H1 (cell line): ENCODE measurements around the gene ZNF598. TPM values are rescaled to one million over a fixed set of nuclear protein-coding genes. Genes with fewer than 3 reads are reported as not detected.

Source experiments
- CTCF ChIA-PET: fragments of 300-600 bp; sonication (Branson Sonifier 250); formaldehyde crosslinking; loops from one replicate; lab custom pipeline; 2021; ENCODE audit not compliant: partially characterized antibody; lab: Charles Lee
- POLR2A ChIA-PET: fragments of 300-600 bp; sonication (Branson Sonifier 250); formaldehyde crosslinking; loops from one replicate; lab custom pipeline; 2021; ENCODE audit warnings: inconsistent platforms; ENCODE audit not compliant: partially characterized antibody; lab: Charles Lee
- DNase-seq, 2 experiments: peaks; one replicate each; pipeline versions ENCODE4 v3.0.0 to v3.0.0-alpha.2; 2010 to 2022; ENCODE audit warnings: low spot score in 2 of 2, low read depth in 1 of 2, mixed read lengths in 1 of 2
- FAIRE-seq: peaks from 2 replicates; lab custom pipeline; 2011; peaks lifted over from hg19 to GRCh38; lab: Jason Lieb, UNC
- H2AFZ ChIP-seq: 2 replicates; pipeline ENCODE4 v1.8.1; 2012; ENCODE audit warnings: low read length, inconsistent platforms
- H2AK5ac ChIP-seq: 2 replicates; pipeline ENCODE4 v1.6.1; 2013; ENCODE audit warnings: low read depth, low read length
- H2BK120ac ChIP-seq: replicated peaks from 2 replicates; pipeline ENCODE3; 2013; ENCODE audit warnings: low read depth, low read length, inconsistent platforms
- H2BK12ac ChIP-seq: 2 replicates; pipeline ENCODE4 v1.6.1; 2013; ENCODE audit warnings: low read depth, low read length
- H2BK15ac ChIP-seq: 2 replicates; pipeline ENCODE4 v1.6.1; 2013; ENCODE audit warnings: low read length
- H2BK20ac ChIP-seq: 2 replicates; pipeline ENCODE4 v1.6.1; 2013; ENCODE audit warnings: low read length
- H2BK5ac ChIP-seq: 2 replicates; pipeline ENCODE4 v1.6.1; 2013; ENCODE audit warnings: low read depth, low read length
- H3K14ac ChIP-seq: 2 replicates; pipeline ENCODE4 v1.6.1; 2013; ENCODE audit warnings: inconsistent platforms; ENCODE audit not compliant: insufficient read length
- H3K18ac ChIP-seq: 2 replicates; pipeline ENCODE4 v1.6.1; 2013; ENCODE audit warnings: low read length; ENCODE audit errors: extremely low read depth
- H3K23ac ChIP-seq: 2 replicates; pipeline ENCODE4 v1.6.1; 2013; ENCODE audit warnings: inconsistent platforms; ENCODE audit not compliant: insufficient read length
- H3K23me2 ChIP-seq: 2 replicates; pipeline ENCODE4 v1.6.1; 2013; ENCODE audit warnings: low read depth, low read length
- H3K27ac ChIP-seq: 2 replicates; pipeline ENCODE4 v1.6.1; 2011; ENCODE audit warnings: low read depth, low read length, inconsistent platforms
- H3K27me3 ChIP-seq, 4 experiments: replicated peaks in 1 of 4; 1 replicate in 1 of 4; 2 replicates in 3 of 4; pipeline versions ENCODE4 v1.6.1 to v1.8.1; 2011 to 2013; ENCODE audit warnings: low read length in 3 of 4, mild to moderate bottlenecking in 3 of 4, inconsistent platforms in 2 of 4, mixed read lengths in 2 of 4, moderate library complexity in 1 of 4; ENCODE audit not compliant: control insufficient read depth in 3 of 4, insufficient read depth in 3 of 4; ENCODE audit errors: extremely low read depth in 1 of 4
- H3K36me3 ChIP-seq, 4 experiments: 2 replicates each; pipeline versions ENCODE4 v1.6.1 to v1.8.1; 2011 to 2013; ENCODE audit warnings: mild to moderate bottlenecking in 4 of 4, low read length in 3 of 4, moderate library complexity in 2 of 4, control low read depth in 1 of 4, inconsistent platforms in 1 of 4; ENCODE audit not compliant: insufficient read depth in 4 of 4, control insufficient read depth in 2 of 4
- H3K4ac ChIP-seq: replicated peaks from 2 replicates; pipeline ENCODE3; 2013; ENCODE audit warnings: low read length, low read depth, mixed read lengths, inconsistent platforms; ENCODE audit not compliant: insufficient read length
- H3K4me1 ChIP-seq, 4 experiments: replicated peaks in 1 of 4; 1 replicate in 1 of 4; 2 replicates in 3 of 4; pipeline versions ENCODE4 v1.6.1 to v1.8.1; 2011 to 2013; ENCODE audit warnings: low read length in 3 of 4, inconsistent platforms in 2 of 4, mixed read lengths in 1 of 4; ENCODE audit not compliant: insufficient read depth in 4 of 4, control insufficient read depth in 3 of 4
- H3K4me2 ChIP-seq, 2 experiments: 2 replicates each; pipeline versions ENCODE4 v1.6.1 to v1.8.1; 2011 to 2013; ENCODE audit warnings: low read depth in 2 of 2, low read length in 2 of 2, control low read depth in 1 of 2, inconsistent platforms in 1 of 2, mild to moderate bottlenecking in 1 of 2; ENCODE audit not compliant: insufficient read depth in 1 of 2
- H3K4me3 ChIP-seq, 4 experiments: fragments of 200-600, 300-600 bp in 1 of 4; sonication (generic), shearing (Covaris generic), sonication (Bioruptor Twin) in 1 of 4; 2 replicates each; pipeline versions ENCODE4 v1.5.1 to v1.8.1; 2011 to 2016; ENCODE audit warnings: low read length in 4 of 4, low read depth in 3 of 4, control low read depth in 2 of 4, inconsistent platforms in 2 of 4, mild to moderate bottlenecking in 2 of 4, mixed read lengths in 1 of 4, moderate library complexity in 1 of 4; ENCODE audit not compliant: insufficient read depth in 2 of 4; ENCODE audit errors: extremely low read depth in 1 of 4
- H3K56ac ChIP-seq: replicated peaks from 2 replicates; pipeline ENCODE3; 2013; ENCODE audit warnings: low read depth, mild to moderate bottlenecking, mixed read lengths, low read length, inconsistent platforms; ENCODE audit not compliant: insufficient read length
- H3K79me1 ChIP-seq: 2 replicates; pipeline ENCODE4 v1.6.1; 2013; ENCODE audit warnings: low read depth, low read length, control low read depth
- H3K79me2 ChIP-seq, 2 experiments: 2 replicates each; pipeline versions ENCODE4 v1.6.1 to v1.8.1; 2012 to 2013; ENCODE audit warnings: low read length in 2 of 2, mild to moderate bottlenecking in 2 of 2, inconsistent platforms in 1 of 2; ENCODE audit not compliant: insufficient read depth in 2 of 2, control insufficient read depth in 1 of 2
- H3K9ac ChIP-seq, 4 experiments: replicated peaks in 1 of 4; 1 replicate in 1 of 4; 2 replicates in 3 of 4; pipeline versions ENCODE4 v1.6.1 to v1.8.1; 2011 to 2013; ENCODE audit warnings: low read depth in 3 of 4, low read length in 3 of 4, control low read depth in 2 of 4, mild to moderate bottlenecking in 2 of 4, moderate library complexity in 2 of 4, inconsistent platforms in 1 of 4; ENCODE audit errors: extremely low read depth in 1 of 4
- H3K9me3 ChIP-seq, 2 experiments: 2 replicates each; pipeline versions ENCODE4 v1.6.1 to v1.8.1; 2012 to 2013; ENCODE audit warnings: mild to moderate bottlenecking in 2 of 2, moderate library complexity in 2 of 2, control low read depth in 1 of 2, inconsistent platforms in 1 of 2, low read depth in 1 of 2, low read length in 1 of 2, mixed read lengths in 1 of 2; ENCODE audit not compliant: insufficient read depth in 2 of 2
- H4K20me1 ChIP-seq, 2 experiments: replicated peaks in 1 of 2; 2 replicates each; pipeline versions ENCODE3 to v1.8.1; 2011 to 2013; ENCODE audit warnings: inconsistent platforms in 2 of 2, low read length in 2 of 2, mild to moderate bottlenecking in 1 of 2; ENCODE audit not compliant: insufficient read depth in 2 of 2, control insufficient read depth in 1 of 2
- H4K5ac ChIP-seq: 2 replicates; pipeline ENCODE4 v1.6.1; 2013; ENCODE audit warnings: low read length, low read depth, mixed read lengths, inconsistent platforms; ENCODE audit not compliant: insufficient read length
- H4K8ac ChIP-seq: 2 replicates; pipeline ENCODE4 v1.8.0; 2013; ENCODE audit warnings: mild to moderate bottlenecking, moderate library complexity, low read length, inconsistent platforms; ENCODE audit not compliant: insufficient read depth; ENCODE audit errors: extremely low read depth
- H4K91ac ChIP-seq: replicated peaks from 2 replicates; pipeline ENCODE3; 2013; ENCODE audit warnings: low read length, mixed read lengths, inconsistent platforms; ENCODE audit not compliant: insufficient read length
- CHD2 ChIP-seq: IDR thresholded peaks from 2 replicates; pipeline ENCODE4 v1.6.1; 2012; ENCODE audit warnings: low read length, improper control_type of control experiment
- GABPA ChIP-seq: IDR thresholded peaks from 2 replicates; pipeline ENCODE4 v1.6.1; 2011; ENCODE audit warnings: mild to moderate bottlenecking, low read length, moderate library complexity, borderline replicate concordance; ENCODE audit not compliant: insufficient read depth
- JUN ChIP-seq: IDR thresholded peaks from 2 replicates; pipeline ENCODE4 v1.6.1; 2011; ENCODE audit warnings: low read depth, mild to moderate bottlenecking, improper control_type of control experiment, low read length
- KDM5A ChIP-seq: fragments of 200-600 bp; IDR thresholded peaks from 2 replicates; pipeline ENCODE4 v1.7.1; 2012; ENCODE audit warnings: mild to moderate bottlenecking, low read length, inconsistent platforms, mixed read lengths
- RFX5 ChIP-seq: IDR thresholded peaks from 2 replicates; pipeline ENCODE4 v1.6.1; 2011; ENCODE audit warnings: low read depth, low read length, improper control_type of control experiment, borderline replicate concordance
- RNF2 ChIP-seq: fragments of 200-900, 300-1000 bp; sonication (generic); IDR thresholded peaks from 2 replicates; pipeline ENCODE4 v1.7.1; 2016; ENCODE audit warnings: borderline replicate concordance, low read depth, mild to moderate bottlenecking, antibody characterized with exemption, low read length; ENCODE audit not compliant: poor library complexity, severe bottlenecking; ENCODE audit errors: missing control alignments
- SAP30 ChIP-seq: fragments of 300-600 bp; sonication (generic); IDR thresholded peaks from 2 replicates; pipeline ENCODE4 v1.7.1; 2012; ENCODE audit warnings: low read length, moderate library complexity, mild to moderate bottlenecking, inconsistent platforms; ENCODE audit not compliant: insufficient read depth, insufficient replicate concordance
- TAF1 ChIP-seq: IDR thresholded peaks from 2 replicates; pipeline ENCODE4 v1.6.1; 2011; ENCODE audit warnings: mild to moderate bottlenecking, low read depth, low read length
- YY1 ChIP-seq: IDR thresholded peaks from 2 replicates; pipeline ENCODE4 v1.6.1; 2011; ENCODE audit warnings: low read depth, mild to moderate bottlenecking, low read length
- WGBS, 2 experiments: shearing (Covaris generic) in 1 of 2; methylation state at CpG; one replicate each; pipeline versions ENCODE4 v1.1.6 to v1.1.7; 2013 to 2015; ENCODE audit warnings: low lambda C conversion rate in 2 of 2, mixed read lengths in 2 of 2, inconsistent platforms in 1 of 2, low coverage in 1 of 2, missing lambda C conversion rate in 1 of 2; ENCODE audit not compliant: insufficient replicate concordance in 2 of 2, insufficient coverage in 1 of 2, insufficient read length in 1 of 2; ENCODE audit errors: extremely low coverage in 1 of 2, missing lambda C conversion rate in 1 of 2; 5-methylcytosine and 5-hydroxymethylcytosine counted together
- polyA plus RNA-seq, 7 experiments: library from polyadenylated mRNA; depleted of rRNA in 3 of 7; stranded (reverse) in 5 of 7; unstranded in 2 of 7; fragments of >200 nt in 5 of 7; fragments of 200-250 nt in 2 of 7; gene quantifications; 1 replicate in 5 of 7; 2 replicates in 1 of 7; 4 replicates in 1 of 7; pipeline versions ENCODE4 v1.2.1 to v1.2.3, GENCODE V29; 2011 to 2013; ENCODE audit warnings: missing spikeins in 2 of 7, mixed read lengths in 2 of 7
- total RNA-seq: library from RNA; stranded (reverse); fragmentation: NEBNext Ultra II Directional; extraction: Animal tissue kit (Norgen Biotek cat#: 25700); gene quantifications from 2 replicates; pipeline ENCODE4 v1.2.1, GENCODE V29; 2021

The ZNF598 gene
- total and polyA plus RNA-seq, 2 of the 8 experiments (the other 6 are each of a cell fraction or from before 2014, with no cell fraction given), result 29.3 to 47.6 TPM

GRCh38 chr16:2034696-2035430 is 25.2 kb upstream of the ZNF598 start:
- Histone ChIP-seq H2BK12ac (no peak overlapping the region), H2AFZ (no peak overlapping the region), H3K36me3 (no peaks in the 10 kb centered on the region), H3K27ac (no peak overlapping the region), H2BK5ac (no peak overlapping the region), H2BK15ac (no peak overlapping the region), H3K79me1 (no peaks in the 10 kb centered on the region), H3K9ac (no peak overlapping the region), H3K79me2 (no peaks in the 10 kb centered on the region), H3K4me3 (no peak overlapping the region), H4K5ac (no peak overlapping the region), H2BK20ac (no peak overlapping the region), H3K4me1 (peaks cover 0 to 5% (median 0%) of the 10 kb centered on the region in 4 experiments; a peak in 4 of 7 replicates), H4K91ac (no peak overlapping the region), H3K27me3 (no peaks in the 10 kb centered on the region), H4K20me1 (peaks cover 0 to 2% of the 10 kb centered on the region in 2 experiments), H4K8ac (no peak overlapping the region), H3K9me3 (no peaks in the 10 kb centered on the region), H3K4ac (no peak overlapping the region), H2BK120ac (no peak overlapping the region), H3K14ac (no peak overlapping the region), H3K18ac (no peak overlapping the region), H3K4me2 (no peak overlapping the region), H3K56ac (no peak overlapping the region), H2AK5ac (no peak overlapping the region), H3K23me2 (no peaks in the 10 kb centered on the region), H3K23ac (no peak overlapping the region)
- 88% methylated on average over 12 of the region's 17 CpGs; no CpG with 5 or more reads in 1 of the 2 experiments for WGBS, 2 experiments
- FAIRE-seq (no peak), DNase-seq (no peak)
- POLR2A ChIA-PET, result interaction anchor here (0.7 to 2.1 kb wide), 5 partner anchors 13 to 117 kb away, joined by 3 to 5 read pairs (median 4); partner anchors contain the start of genes NTHL1, RPS2 and TSC2
- CTCF ChIA-PET, result interaction anchor here (0.9 to 1.4 kb wide), 4 partner anchors 12 to 37 kb away, joined by 3 to 6 read pairs (median 4); no protein-coding TSS in a partner anchor
- TF ChIP-seq RNF2, result no peak
- TF ChIP-seq GABPA, result no peak
- no peak for TF ChIP-seq KDM5A
- no peak for TF ChIP-seq RFX5
- TF ChIP-seq YY1, result no peak
- no peak for TF ChIP-seq CHD2
- no peak for TF ChIP-seq TAF1
- TF ChIP-seq SAP30, result no peak
- TF ChIP-seq JUN, result no peak
